Gastrocnemius medialis (tissue), 4 donors: ENCODE data around the gene AP1G2. TPM values are rescaled to one million over a fixed set of nuclear protein-coding genes. Genes with fewer than 3 reads are reported as not detected.
"Not testable (repeated sequence)": the region's sequence is repeated elsewhere in the genome, so short reads cannot be mapped to it uniquely, and the experiment has no call there.

Experiments used
- ATAC-seq, 2 donors: fragments of 150-250 bp; one replicate each; pipeline ENCODE4 v1.9.1; 2016
- DNase-seq, 2 donors: peaks; one replicate each; pipeline ENCODE4 v3.0.0-alpha.2; 2019
- H3K27ac ChIP-seq, 4 donors: fragments of 200-600 bp; sonication (generic); 1 replicate in 1 of 4; 2 replicates in 3 of 4; pipeline ENCODE4 v1.5.1; 2016 to 2018; ENCODE audit warnings: mild to moderate bottlenecking in 2 of 4, moderate library complexity in 1 of 4
- H3K27me3 ChIP-seq, 3 donors: fragments of 200-600 bp; sonication (generic) in 2 of 3; 1 replicate in 1 of 3; 2 replicates in 2 of 3; pipeline versions ENCODE4 v1.5.1 to v1.6.0; 2016 to 2019; ENCODE audit warnings: mild to moderate bottlenecking in 1 of 3, moderate library complexity in 1 of 3
- H3K36me3 ChIP-seq, 2 donors: fragments of 200-600 bp; sonication (generic) in 1 of 2; one replicate each; pipeline ENCODE4 v1.5.1; 2017 to 2018
- H3K4me1 ChIP-seq, 2 donors: fragments of 200-600 bp; sonication (generic) in 1 of 2; one replicate each; pipeline ENCODE4 v1.5.1; 2016 to 2017; ENCODE audit warnings: mild to moderate bottlenecking in 2 of 2
- H3K4me3 ChIP-seq, 4 donors: fragments of 200-600 bp; sonication (generic) in 3 of 4; 1 replicate in 1 of 4; 2 replicates in 3 of 4; pipeline ENCODE4 v1.5.1; 2016 to 2019; ENCODE audit warnings: mild to moderate bottlenecking in 2 of 4
- H3K9me3 ChIP-seq, 3 donors: fragments of 200-600 bp; sonication (generic) in 2 of 3; 1 replicate in 1 of 3; 2 replicates in 2 of 3; pipeline ENCODE4 v1.5.1; 2016 to 2019
- CTCF ChIP-seq, 5 experiments: fragments of 450-650 bp in 3 of 5; fragments of 200-600 bp in 2 of 5; sonication (generic) in 2 of 5; IDR thresholded peaks in 4 of 5; conservative IDR thresholded peaks in 1 of 5; 1 replicate in 4 of 5; 2 replicates in 1 of 5; pipeline ENCODE4 v1.5.1; 2016 to 2019; ENCODE audit warnings: antibody characterized with exemption in 5 of 5, mild to moderate bottlenecking in 3 of 5, moderate library complexity in 3 of 5
- POLR2A ChIP-seq, 2 donors: fragments of 450-650 bp; IDR thresholded peaks; one replicate each; pipeline ENCODE4 v1.6.1; 2017; ENCODE audit warnings: antibody characterized with exemption in 2 of 2, mild to moderate bottlenecking in 2 of 2, moderate library complexity in 2 of 2
- in situ Hi-C, 4 donors: fragments of 200-750 bp; cut with MboI; loops; one replicate each; pipeline versions ENCODE4 v1.15.0 to v1.8.0; 2017; ENCODE audit warnings: low sequenced_read_pairs in 4 of 4
- intact Hi-C: fragments of 100-400 bp; cut with DNase I; formaldehyde crosslinking; loops from one replicate; pipeline ENCODE4 v1.15.1; 2023; ENCODE audit warnings: low total_unique reads
- total RNA-seq, 4 donors: library from RNA; depleted of rRNA; stranded (reverse); fragments of >200 nt; gene quantifications; one replicate each; pipeline versions ENCODE4 v1.1.0 to v1.2.3, GENCODE V29; 2016

AP1G2 gene
- total RNA-seq, 4 donors from 2014 or later: 1.5 to 31.5 (median 7.8) TPM

- DNase-seq (no peak), ATAC-seq (no peak)
- TF ChIP-seq CTCF (IDR thresholded peaks at IDR 0.05 in 4 of 5, conservative IDR thresholded peaks at IDR 0.05 in 1 of 5) (no peak), POLR2A (IDR thresholded peaks at IDR 0.05) (no peak)
- Histone ChIP-seq H3K4me1 (no peaks in the 10 kb centered on the region), H3K9me3 (no peaks in the 10 kb centered on the region), H3K27me3 (no peaks in the 10 kb centered on the region), H3K4me3 (no peak overlapping the region), H3K36me3 (no peaks in the 10 kb centered on the region), H3K27ac (no peak overlapping the region)
- in situ Hi-C loops: no loop called here
- intact Hi-C loops: no loop called here
Measured at GRCh38 chr14:23612802-23613201, 45.2 kb upstream of the AP1G2 start.

- TF ChIP-seq POLR2A (IDR thresholded peaks at IDR 0.05) (no peak), CTCF (IDR thresholded peaks at IDR 0.05 in 4 of 5, conservative IDR thresholded peaks at IDR 0.05 in 1 of 5) (no peak)
- no peaks in the 10 kb centered on the region for H3K9me3 ChIP-seq
- H3K27me3 ChIP-seq: no peaks in the 10 kb centered on the region
- DNase-seq: no peak
- intact Hi-C loops (no loop called here), in situ Hi-C loops (no loop called here)
- H3K27ac ChIP-seq: no peak overlapping the region
- H3K36me3 ChIP-seq: no peaks in the 10 kb centered on the region
- no peak for ATAC-seq
- H3K4me1 ChIP-seq: no peaks in the 10 kb centered on the region
- no peak overlapping the region for H3K4me3 ChIP-seq
Measured at GRCh38 chr14:23612354-23612732, 44.8 kb upstream of the AP1G2 start.

DNA sequence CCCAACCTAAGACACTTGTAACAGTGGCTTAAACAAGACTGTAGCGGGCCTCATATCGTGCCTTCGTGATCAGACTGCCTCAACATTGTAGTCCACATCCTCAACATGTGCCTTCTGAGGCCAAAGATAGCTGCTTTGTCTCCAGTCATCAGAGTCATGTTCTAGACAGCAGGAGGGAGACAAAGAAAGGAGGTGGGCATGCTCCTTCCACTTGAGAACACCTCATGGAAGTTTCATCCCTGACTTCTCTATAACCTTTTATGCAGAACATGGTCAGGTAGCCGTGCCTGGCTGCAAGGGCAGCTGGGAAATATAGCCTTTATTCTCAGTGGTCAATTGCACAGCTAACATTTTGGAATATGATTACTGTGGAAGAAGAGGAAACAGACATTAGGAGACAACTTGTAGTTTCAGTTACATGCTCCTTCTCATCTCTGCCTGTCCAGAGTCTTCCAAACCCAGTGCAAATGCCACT lies 43.3 kb upstream of the AP1G2 start:
- ATAC-seq (no peak), DNase-seq (no peak)
- H3K36me3 ChIP-seq: no peaks in the 10 kb centered on the region
- no peak overlapping the region for H3K4me3 ChIP-seq
- no peaks in the 10 kb centered on the region for H3K4me1 ChIP-seq
- no peaks in the 10 kb centered on the region for H3K9me3 ChIP-seq
- in situ Hi-C loops (no loop called here), intact Hi-C loops (no loop called here)
- no peak overlapping the region for H3K27ac ChIP-seq
- no peaks in the 10 kb centered on the region for H3K27me3 ChIP-seq
- TF ChIP-seq POLR2A (IDR thresholded peaks at IDR 0.05): no peak
- no peak for TF ChIP-seq CTCF (IDR thresholded peaks at IDR 0.05 in 4 of 5, conservative IDR thresholded peaks at IDR 0.05 in 1 of 5)

DNA sequence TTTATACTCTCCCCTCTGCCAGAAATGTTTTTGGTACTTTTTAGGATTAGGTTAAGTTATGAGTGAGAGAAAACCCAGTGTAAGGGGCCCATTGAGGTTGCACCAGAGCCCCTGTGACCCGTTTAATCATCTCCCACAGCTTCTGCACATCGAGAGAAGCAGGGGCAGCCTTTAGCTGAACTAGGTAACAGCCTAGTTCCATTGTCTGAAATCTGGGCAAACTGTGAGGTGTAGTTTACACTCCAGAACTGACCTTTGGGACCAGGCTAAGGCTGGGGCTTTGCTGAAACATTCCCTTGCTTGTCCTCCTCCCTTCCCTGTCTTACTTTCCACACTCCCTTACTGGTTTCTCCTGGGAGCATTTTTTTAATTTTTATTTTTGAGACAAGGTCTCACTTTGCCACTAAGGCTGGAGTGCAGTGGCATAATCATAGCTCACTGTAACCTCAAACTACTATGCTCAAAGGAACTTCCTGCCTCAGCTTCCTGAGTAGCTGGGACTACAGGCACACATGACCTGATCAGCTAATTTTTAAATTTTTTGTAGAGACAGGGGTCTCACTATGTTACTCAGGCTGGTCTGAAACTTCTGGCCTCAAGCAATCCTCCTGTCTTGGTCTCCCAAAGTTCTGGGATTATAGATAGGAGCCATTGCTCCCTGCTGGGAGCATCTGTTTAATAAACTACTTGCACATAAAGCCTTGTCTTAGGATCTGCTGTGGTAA lies 42.7 kb upstream of the AP1G2 start:
- H3K4me1 ChIP-seq: no peaks in the 10 kb centered on the region
- no peaks in the 10 kb centered on the region for H3K9me3 ChIP-seq
- TF ChIP-seq CTCF (IDR thresholded peaks at IDR 0.05 in 4 of 5, conservative IDR thresholded peaks at IDR 0.05 in 1 of 5) (no peak), POLR2A (IDR thresholded peaks at IDR 0.05) (no peak)
- H3K4me3 ChIP-seq: no peak overlapping the region
- ATAC-seq: no peak
- DNase-seq: no peak
- H3K27ac ChIP-seq: no peak overlapping the region
- H3K27me3 ChIP-seq: no peaks in the 10 kb centered on the region
- no peaks in the 10 kb centered on the region for H3K36me3 ChIP-seq
- intact Hi-C loops (no loop called here), in situ Hi-C loops (no loop called here)

DNA sequence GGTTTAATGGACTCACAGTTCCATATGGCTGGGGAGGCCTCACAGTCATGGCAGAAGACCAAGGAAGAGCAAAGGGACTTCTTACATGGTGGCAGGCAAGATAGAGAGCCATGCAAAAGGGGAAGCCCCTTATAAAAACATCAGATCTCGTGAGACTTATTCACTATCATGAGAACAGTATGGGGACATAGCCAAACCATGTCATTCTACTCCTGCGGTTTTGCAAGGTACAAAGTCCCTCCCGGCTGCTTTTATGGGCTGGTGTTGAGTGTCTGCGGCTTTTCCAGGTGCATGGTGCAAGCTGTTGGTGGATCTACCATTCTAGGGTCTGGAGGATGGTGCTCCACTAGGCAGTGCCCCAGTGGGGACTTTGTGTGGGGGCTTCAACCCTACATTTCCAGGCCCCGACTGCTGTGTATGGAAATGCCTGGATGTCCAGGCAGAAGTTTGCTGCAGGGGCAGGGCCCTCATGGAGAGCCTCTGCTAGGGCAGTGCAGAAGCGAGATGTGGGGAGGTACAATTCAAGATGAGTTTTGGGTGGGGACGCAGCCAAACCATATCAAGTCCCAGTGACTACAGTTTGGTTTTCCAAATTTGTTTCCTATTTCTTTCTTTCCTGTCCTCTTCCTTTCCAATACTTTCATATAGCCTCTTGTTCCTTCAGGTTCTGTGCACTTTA lies 42.0 kb upstream of the AP1G2 start:
- intact Hi-C loops, H3K27ac ChIP-seq, DNase-seq: not testable (repeated sequence)

More for the DNA sequence above, 42.0 kb upstream of the AP1G2 start:
- H3K4me3 ChIP-seq, in situ Hi-C loops, H3K9me3 ChIP-seq, H3K4me1 ChIP-seq, H3K27me3 ChIP-seq, H3K36me3 ChIP-seq, ATAC-seq: not testable (repeated sequence)
